Adrenal gland (tissue), 12 donors: ENCODE data around the gene MYO7A. TPM values are rescaled to one million over a fixed set of nuclear protein-coding genes. Genes with fewer than 3 reads are reported as not detected.

Experiments
- DNase-seq, 7 donors: peaks; one replicate each; pipeline ENCODE4 v3.0.0-alpha.2; 2019 to 2020
- H3K27ac ChIP-seq, 5 donors: fragments of 200-600 bp; sonication (generic) in 4 of 5; 1 replicate in 3 of 5; 2 replicates in 2 of 5; pipeline versions ENCODE4 v1.5.1 to v1.8.0; 2016 to 2020; ENCODE audit warnings: mild to moderate bottlenecking in 1 of 5
- H3K27me3 ChIP-seq: fragments of 200-600 bp; 2 replicates; pipeline ENCODE4 v1.8.0; 2021
- H3K36me3 ChIP-seq, 2 donors: fragments of 200-600 bp; replicated peaks in 1 of 2; 1 replicate in 1 of 2; 2 replicates in 1 of 2; pipeline versions ENCODE4 v1.5.1 to v1.8.0; 2018 to 2022
- H3K4me1 ChIP-seq, 2 donors: fragments of 200-600 bp; replicated peaks in 1 of 2; 1 replicate in 1 of 2; 2 replicates in 1 of 2; pipeline versions ENCODE4 v1.5.1 to v1.8.0; 2018 to 2021
- H3K4me3 ChIP-seq, 4 donors: fragments of 200-600 bp; sonication (generic) in 3 of 4; one replicate each; pipeline ENCODE4 v1.5.1; 2016 to 2018
- H3K9me3 ChIP-seq, 3 donors: fragments of 200-600 bp; sonication (generic) in 1 of 3; replicated peaks in 1 of 3; 1 replicate in 2 of 3; 2 replicates in 1 of 3; pipeline versions ENCODE4 v1.5.1 to v1.8.0; 2016 to 2021
- POLR2A ChIP-seq, 2 donors: fragments of 450-650 bp; IDR thresholded peaks; one replicate each; pipeline ENCODE4 v1.6.1; 2017; ENCODE audit warnings: antibody characterized with exemption in 2 of 2, mild to moderate bottlenecking in 2 of 2, moderate library complexity in 1 of 2
- WGBS, 4 donors: extraction: QIAGEN DNeasy Blood & Tissue Kit in 2 of 4; methylation state at CpG; one replicate each; pipeline versions ENCODE4 v1.1.5 to v1.1.7; 2013 to 2017; 5-methylcytosine and 5-hydroxymethylcytosine counted together
- intact Hi-C, 2 donors: fragments of 100-400 bp; cut with DNase I; formaldehyde crosslinking; loops; one replicate each; pipeline versions ENCODE4 v1.14.1 to v1.15.0; 2022 to 2023
- polyA plus RNA-seq, 3 donors: library from polyadenylated mRNA; stranded (reverse); fragments of 200-250 nt in 2 of 3; fragments of 350-450 nt in 1 of 3; fragmentation: Illumina TruSeq in 1 of 3; extraction: RNeasy Lipid Tissue Mini Kit (QIAGEN cat#74804) in 1 of 3; gene quantifications; one replicate each; pipeline ENCODE4 v1.2.3, GENCODE V29; 2013 to 2014
- total RNA-seq, 9 donors: library from RNA; depleted of rRNA in 4 of 9; stranded (reverse); fragments of >200 nt in 4 of 9; fragments of 120-200 nt in 1 of 9; fragmentation: NEBNext Ultra II Directional in 1 of 9; extraction: Animal tissue kit (Norgen Biotek cat#: 25700) in 1 of 9; gene quantifications; one replicate each; pipeline versions ENCODE4 v1.1.0 to v1.2.4, GENCODE V29; 2013 to 2023
- TF ChIP-seq, protein P1 (sequence below), 6 experiments: fragments of 450-650 bp in 4 of 6; fragments of 200-600 bp in 2 of 6; sonication (generic) in 1 of 6; IDR thresholded peaks; 1 replicate in 5 of 6; 2 replicates in 1 of 6; pipeline versions ENCODE4 v1.5.1 to v1.8.0; 2016 to 2021; ENCODE audit warnings: antibody characterized with exemption in 6 of 6, mild to moderate bottlenecking in 2 of 6, moderate library complexity in 1 of 6
- donor health status: healthy with polysubstance abuse.
- donor health status: Bipolar disorder and iron deficiency.
- donor health status: DM: yes; HTN: yes; CAD: no.
- donor health status: DM: no; HTN: no; CAD: no.
- donor health status: DM: no; HTN: no; CAD: no.
- donor health status: DM: yes; HTN: yes; CAD: no.

MYO7A gene
- total and polyA plus RNA-seq, 12 donors: 5.5 to 175 (median 91.6) TPM

- no peaks in the 10 kb centered on the region for H3K9me3 ChIP-seq
- DNase-seq: no peak
- 87 to 92% (median 91%) methylated on average over 9 to 19 of the region's 19 CpGs for WGBS, 4 donors
- no peaks in the 10 kb centered on the region for H3K27me3 ChIP-seq
- no peak for TF ChIP-seq POLR2A (IDR thresholded peaks at IDR 0.05)
- TF ChIP-seq, protein P1, sequence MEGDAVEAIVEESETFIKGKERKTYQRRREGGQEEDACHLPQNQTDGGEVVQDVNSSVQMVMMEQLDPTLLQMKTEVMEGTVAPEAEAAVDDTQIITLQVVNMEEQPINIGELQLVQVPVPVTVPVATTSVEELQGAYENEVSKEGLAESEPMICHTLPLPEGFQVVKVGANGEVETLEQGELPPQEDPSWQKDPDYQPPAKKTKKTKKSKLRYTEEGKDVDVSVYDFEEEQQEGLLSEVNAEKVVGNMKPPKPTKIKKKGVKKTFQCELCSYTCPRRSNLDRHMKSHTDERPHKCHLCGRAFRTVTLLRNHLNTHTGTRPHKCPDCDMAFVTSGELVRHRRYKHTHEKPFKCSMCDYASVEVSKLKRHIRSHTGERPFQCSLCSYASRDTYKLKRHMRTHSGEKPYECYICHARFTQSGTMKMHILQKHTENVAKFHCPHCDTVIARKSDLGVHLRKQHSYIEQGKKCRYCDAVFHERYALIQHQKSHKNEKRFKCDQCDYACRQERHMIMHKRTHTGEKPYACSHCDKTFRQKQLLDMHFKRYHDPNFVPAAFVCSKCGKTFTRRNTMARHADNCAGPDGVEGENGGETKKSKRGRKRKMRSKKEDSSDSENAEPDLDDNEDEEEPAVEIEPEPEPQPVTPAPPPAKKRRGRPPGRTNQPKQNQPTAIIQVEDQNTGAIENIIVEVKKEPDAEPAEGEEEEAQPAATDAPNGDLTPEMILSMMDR (IDR thresholded peaks at IDR 0.05): no peak
- H3K4me3 ChIP-seq: no peak overlapping the region
- H3K4me1 ChIP-seq: peaks cover 15 to 18% of the 10 kb centered on the region in 2 donors
- peaks cover 0 to 40% of the 10 kb centered on the region in 2 donors for H3K36me3 ChIP-seq
- H3K27ac ChIP-seq: no peak overlapping the region
- intact Hi-C loops: no loop called here
Observed at GRCh38 chr11:77158041-77158695, 30.1 kb downstream of the MYO7A start.

- no peak for DNase-seq
- H3K4me1 ChIP-seq: peaks cover 8 to 10% of the 10 kb centered on the region in 2 donors
- H3K9me3 ChIP-seq: no peaks in the 10 kb centered on the region
- WGBS, 4 donors: 82 to 100% (median 86%) methylated on average over 2 to 4 of the region's 4 CpGs
- H3K36me3 ChIP-seq: peaks cover 0 to 45% of the 10 kb centered on the region in 2 donors
- no peak overlapping the region for H3K27ac ChIP-seq
- intact Hi-C loops: no loop called here
- TF ChIP-seq, protein P1 (IDR thresholded peaks at IDR 0.05): no peak
- TF ChIP-seq POLR2A (IDR thresholded peaks at IDR 0.05): no peak
- H3K27me3 ChIP-seq: no peaks in the 10 kb centered on the region
- no peak overlapping the region for H3K4me3 ChIP-seq
Observed at GRCh38 chr11:77159219-77159936, 31.3 kb downstream of the MYO7A start.

GRCh38 chr11:77159937-77160495 is 32.0 kb downstream of the MYO7A start:
- no peaks in the 10 kb centered on the region for H3K9me3 ChIP-seq
- H3K4me3 ChIP-seq: no peak overlapping the region
- H3K4me1 ChIP-seq: peaks cover 3% of the 10 kb centered on the region in 2 donors
- H3K27me3 ChIP-seq: no peaks in the 10 kb centered on the region
- WGBS, 4 donors: 94 to 98% (median 96%) methylated on average over 10 to 20 of the region's 20 CpGs
- intact Hi-C loops: no loop called here
- DNase-seq: no peak
- no peak for TF ChIP-seq POLR2A (IDR thresholded peaks at IDR 0.05)
- TF ChIP-seq, protein P1 (IDR thresholded peaks at IDR 0.05): no peak
- no peak overlapping the region for H3K27ac ChIP-seq
- H3K36me3 ChIP-seq: peaks cover 0 to 45% of the 10 kb centered on the region in 2 donors

DNA sequence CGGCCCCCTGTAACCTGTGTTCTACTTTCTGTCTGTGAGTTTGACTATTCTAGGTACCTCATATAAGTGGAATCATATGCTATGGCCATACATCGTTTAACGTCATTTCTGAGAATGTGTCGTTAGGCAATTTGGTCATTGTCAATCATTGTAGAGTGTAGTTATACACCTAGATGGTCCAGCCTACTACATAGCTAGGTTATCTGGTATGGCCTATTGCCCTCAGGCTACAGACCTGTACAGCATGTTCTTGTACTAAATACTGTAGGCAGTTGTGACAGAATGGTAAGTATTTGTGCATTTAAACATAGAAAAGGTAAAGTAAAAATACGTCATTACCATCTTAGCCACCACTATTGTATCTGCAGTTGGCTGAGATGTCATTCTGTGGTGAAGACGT is 35.2 kb downstream of the MYO7A start:
- Histone ChIP-seq H3K27me3 (no peaks in the 10 kb centered on the region), H3K9me3 (no peaks in the 10 kb centered on the region), H3K4me1 (no peaks in the 10 kb centered on the region), H3K27ac (no peak overlapping the region), H3K4me3 (no peak overlapping the region), H3K36me3 (peaks cover 0 to 29% of the 10 kb centered on the region in 2 donors)
- intact Hi-C loops: no loop called here
- DNase-seq: no peak
- WGBS, 4 donors: 79 to 97% (median 91%) methylated on average over 6 of the region's 6 CpGs
- TF ChIP-seq, protein P1 (IDR thresholded peaks at IDR 0.05): no peak
- TF ChIP-seq POLR2A (IDR thresholded peaks at IDR 0.05): no peak
